Measurements from ENCODE around the gene TSPAN19.

The TSPAN19 gene

DNA sequence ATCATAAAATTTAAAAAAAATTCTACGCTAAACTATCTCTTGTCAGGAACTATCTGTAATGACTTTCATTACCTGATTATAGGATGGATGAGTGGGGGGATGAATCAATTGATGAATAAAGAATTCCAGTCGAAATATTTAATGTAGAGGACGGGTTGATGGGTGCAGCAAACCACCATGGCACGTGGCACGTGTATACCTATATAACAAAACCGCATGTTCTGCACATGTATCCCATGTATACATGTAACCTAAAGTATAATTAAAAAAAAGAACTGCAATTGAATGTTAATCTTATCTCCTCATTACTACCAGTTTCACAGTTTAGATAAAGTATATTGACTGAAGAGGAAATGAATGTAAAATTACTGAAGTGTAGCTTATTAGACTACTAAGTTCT is 23.5 kb upstream of the TSPAN19 start:
- TF ChIP-seq, protein P1, sequence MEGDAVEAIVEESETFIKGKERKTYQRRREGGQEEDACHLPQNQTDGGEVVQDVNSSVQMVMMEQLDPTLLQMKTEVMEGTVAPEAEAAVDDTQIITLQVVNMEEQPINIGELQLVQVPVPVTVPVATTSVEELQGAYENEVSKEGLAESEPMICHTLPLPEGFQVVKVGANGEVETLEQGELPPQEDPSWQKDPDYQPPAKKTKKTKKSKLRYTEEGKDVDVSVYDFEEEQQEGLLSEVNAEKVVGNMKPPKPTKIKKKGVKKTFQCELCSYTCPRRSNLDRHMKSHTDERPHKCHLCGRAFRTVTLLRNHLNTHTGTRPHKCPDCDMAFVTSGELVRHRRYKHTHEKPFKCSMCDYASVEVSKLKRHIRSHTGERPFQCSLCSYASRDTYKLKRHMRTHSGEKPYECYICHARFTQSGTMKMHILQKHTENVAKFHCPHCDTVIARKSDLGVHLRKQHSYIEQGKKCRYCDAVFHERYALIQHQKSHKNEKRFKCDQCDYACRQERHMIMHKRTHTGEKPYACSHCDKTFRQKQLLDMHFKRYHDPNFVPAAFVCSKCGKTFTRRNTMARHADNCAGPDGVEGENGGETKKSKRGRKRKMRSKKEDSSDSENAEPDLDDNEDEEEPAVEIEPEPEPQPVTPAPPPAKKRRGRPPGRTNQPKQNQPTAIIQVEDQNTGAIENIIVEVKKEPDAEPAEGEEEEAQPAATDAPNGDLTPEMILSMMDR (IDR thresholded peaks at IDR 0.05; ENCODE audit: extremely low read depth, insufficient read depth, missing control alignments), result no peak

DNA sequence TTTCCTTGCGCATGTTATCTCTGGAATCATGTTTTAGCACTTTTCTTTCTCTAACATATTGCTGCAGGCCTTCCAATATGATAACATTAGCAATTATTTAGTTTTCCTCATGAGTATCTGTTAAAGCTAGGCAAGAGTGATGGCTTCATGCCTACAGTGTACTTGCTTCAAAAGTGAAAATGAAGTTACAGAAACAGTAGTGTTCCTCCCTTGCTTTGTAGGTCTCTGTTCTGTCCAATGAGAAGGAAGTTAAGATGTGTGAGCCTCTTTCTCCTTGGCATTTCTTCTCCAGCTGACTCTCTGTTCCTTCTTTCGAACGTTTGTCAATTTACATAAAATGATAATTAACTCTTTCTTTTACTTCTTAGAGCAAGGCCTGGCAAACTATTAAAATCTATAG is 22.3 kb upstream of the TSPAN19 start:
- TF ChIP-seq, protein P1 (IDR thresholded peaks at IDR 0.05; ENCODE audit: extremely low read depth, insufficient read depth, missing control alignments), result no peak
- in situ Hi-C loops (cut with MboI; ENCODE audit: low pct_unique_long_range_greater_than_20kb, low sequenced_read_pairs, unreplicated experiment), result no loop called here
- DNase-seq (ENCODE audit: low spot score), result no peak

More for the DNA sequence above, 23.5 kb upstream of the TSPAN19 start:
- in situ Hi-C loops (cut with MboI; ENCODE audit: low pct_unique_long_range_greater_than_20kb, low sequenced_read_pairs, unreplicated experiment), result no loop called here
- DNase-seq (ENCODE audit: low spot score), result no peak

DNA sequence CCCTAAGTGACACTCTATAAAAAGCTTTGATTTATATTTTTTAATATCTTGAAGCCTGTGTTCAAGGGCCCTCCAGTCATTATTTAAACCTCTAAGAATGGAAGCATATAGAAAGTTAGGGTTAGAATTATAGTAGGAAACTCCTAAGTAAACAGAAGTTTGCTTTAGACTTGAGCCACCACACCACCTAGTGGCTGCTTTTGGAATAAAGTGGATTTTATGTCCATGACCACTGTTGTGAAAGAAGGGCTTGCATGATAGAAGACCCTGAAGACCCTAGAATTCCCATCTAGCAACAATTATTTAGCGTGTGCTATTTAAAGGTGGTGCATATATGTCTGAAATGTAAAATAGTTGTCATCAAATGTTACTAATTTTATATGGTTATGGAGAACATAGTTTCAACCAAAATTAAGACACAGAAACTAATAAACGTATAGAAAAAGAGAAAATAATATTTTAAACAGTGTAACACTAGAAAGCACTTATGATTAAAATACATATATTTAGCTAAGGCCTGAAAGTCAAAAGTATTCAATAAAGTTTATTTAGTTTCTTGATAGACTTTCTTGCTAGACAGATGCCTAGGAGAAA is 21.4 kb upstream of the TSPAN19 start:
- TF ChIP-seq, protein P1 (IDR thresholded peaks at IDR 0.05; ENCODE audit: extremely low read depth, insufficient read depth, missing control alignments), result peak; percentile 70
- peak; percentile 31 for DNase-seq (ENCODE audit: low spot score)
- in situ Hi-C loops (cut with MboI; ENCODE audit: low pct_unique_long_range_greater_than_20kb, low sequenced_read_pairs, unreplicated experiment), result no loop called here

DNA sequence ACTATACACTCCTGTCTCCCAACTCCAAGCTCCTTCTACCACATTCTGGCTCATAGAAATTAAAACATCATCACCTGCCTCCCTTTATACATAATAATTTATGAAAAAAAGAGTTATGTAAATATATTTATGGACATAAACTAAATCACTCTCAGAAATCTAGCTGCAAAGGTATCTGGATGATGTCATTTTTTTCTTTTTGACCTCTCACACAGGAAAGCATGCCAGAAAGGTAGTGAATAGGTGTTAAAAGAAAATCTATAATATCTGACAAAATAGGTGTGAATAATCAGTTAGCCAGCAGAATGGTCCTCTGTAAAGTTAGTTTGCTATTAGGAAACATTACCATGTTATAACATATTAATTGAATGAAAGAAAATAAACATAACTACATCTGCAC is 7.8 kb upstream of the TSPAN19 start:
- no peak for DNase-seq (ENCODE audit: low spot score)
- TF ChIP-seq, protein P1 (IDR thresholded peaks at IDR 0.05; ENCODE audit: extremely low read depth, insufficient read depth, missing control alignments), result no peak
- in situ Hi-C loops (cut with MboI; ENCODE audit: low pct_unique_long_range_greater_than_20kb, low sequenced_read_pairs, unreplicated experiment), result no loop called here

DNA sequence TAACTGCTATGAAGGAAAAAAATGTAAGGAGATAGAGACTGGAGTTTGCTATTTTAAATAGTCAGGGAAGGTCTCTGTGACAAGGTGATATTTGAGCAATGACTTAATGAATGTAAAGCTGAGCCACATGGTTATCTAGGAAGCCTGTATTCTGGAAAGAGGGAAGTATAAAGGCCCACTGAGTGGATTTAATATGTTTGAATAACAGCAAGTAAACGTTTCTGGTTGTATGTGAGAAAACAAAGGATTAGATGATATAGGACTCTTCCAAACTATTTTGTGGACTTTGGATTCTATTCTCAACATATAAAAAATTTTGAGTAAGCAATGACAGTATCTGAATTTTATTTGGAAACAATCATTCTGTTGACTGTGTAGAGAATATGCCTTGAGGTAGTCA is 5.3 kb upstream of the TSPAN19 start:
- no peak for DNase-seq (ENCODE audit: low spot score)
- TF ChIP-seq, protein P1 (IDR thresholded peaks at IDR 0.05; ENCODE audit: extremely low read depth, insufficient read depth, missing control alignments), result no peak
- in situ Hi-C loops (cut with MboI; ENCODE audit: low pct_unique_long_range_greater_than_20kb, low sequenced_read_pairs, unreplicated experiment), result no loop called here

DNA sequence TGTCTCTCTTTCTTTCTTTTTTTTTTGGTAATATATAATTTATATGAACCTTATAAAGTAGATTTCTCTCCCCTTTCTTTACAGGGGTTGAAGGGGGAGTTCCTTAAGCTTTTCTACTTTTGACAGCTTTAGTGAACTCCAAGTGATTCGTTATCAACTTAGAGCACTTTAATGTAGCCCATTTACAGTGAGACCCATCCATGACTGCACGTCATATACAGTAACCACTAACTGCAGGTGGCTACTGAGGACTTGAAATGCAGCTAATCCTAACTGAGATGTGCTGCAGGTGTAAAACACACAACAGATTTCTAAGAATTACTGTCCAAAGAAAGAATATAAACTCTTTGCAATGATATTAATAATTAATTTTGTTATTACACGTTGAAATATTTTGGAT is 656 bp upstream of the TSPAN19 start:
- TF ChIP-seq, protein P1 (IDR thresholded peaks at IDR 0.05; ENCODE audit: extremely low read depth, insufficient read depth, missing control alignments), result no peak

More for the DNA sequence above, 656 bp upstream of the TSPAN19 start:
- in situ Hi-C loops (cut with MboI; ENCODE audit: low pct_unique_long_range_greater_than_20kb, low sequenced_read_pairs, unreplicated experiment), result no loop called here
- DNase-seq (ENCODE audit: low spot score), result no peak
